Measurements from ENCODE around the gene KCNAB1.

GRCh38 chr3:156554842-156555687, 434.7 kb downstream of the KCNAB1 start, which contains the start of gene SSR3:
- TF ChIP-seq CTCF (IDR thresholded peaks at IDR 0.05; ENCODE audit: low read length) (no peak), EZH2 (IDR thresholded peaks at IDR 0.05; ENCODE audit: borderline replicate concordance, low read length) (no peak)
